A549 (cell line): Measurements from ENCODE around the gene GCC1.

Source experiments
- CBX2 ChIP-seq: fragments of 200-600 bp; sonication (generic); IDR thresholded peaks from 2 replicates; pipeline ENCODE4 v1.6.1; 2016; ENCODE audit warnings: low read depth, mild to moderate bottlenecking, borderline replicate concordance
- CHD4 ChIP-seq: fragments of 200-600 bp; sonication (generic); IDR thresholded peaks from 2 replicates; pipeline ENCODE4 v1.6.1; 2016; ENCODE audit warnings: antibody characterized with exemption, mild to moderate bottlenecking, borderline replicate concordance
- EHF ChIP-seq: fragments of 250-450 bp; sonication (Bioruptor Pico); IDR thresholded peaks from 2 replicates; pipeline ENCODE4 v1.5.0; 2020; ENCODE audit warnings: mild to moderate bottlenecking
- EP300 ChIP-seq, 2 experiments: fragments of >200 bp; sonication (Bioruptor Twin); formaldehyde crosslinking; IDR thresholded peaks; 2 replicates in 1 of 2; 3 replicates in 1 of 2; pipeline ENCODE4 v1.6.1; 2016 to 2017
- FOSL2 ChIP-seq, 2 experiments: fragments of 450-650 bp in 1 of 2; fragments of >200 bp in 1 of 2; sonication (Bioruptor Twin) in 1 of 2; formaldehyde crosslinking; IDR thresholded peaks; 2 replicates each; pipeline versions ENCODE4 v1.5.0 to v1.6.1; 2016 to 2020; ENCODE audit warnings: mild to moderate bottlenecking in 1 of 2, moderate library complexity in 1 of 2
- JUN ChIP-seq, 2 experiments: fragments of >200 bp; sonication (Bioruptor Twin); formaldehyde crosslinking; IDR thresholded peaks; 2 replicates in 1 of 2; 3 replicates in 1 of 2; pipeline ENCODE4 v1.6.1; 2016 to 2017
- MAFK ChIP-seq: fragments of 450-650 bp; IDR thresholded peaks from 2 replicates; pipeline ENCODE4 v1.6.1; 2014; ENCODE audit not compliant: partially characterized antibody
- NFE2L2 ChIP-seq: fragments of 150-350 bp; conservative IDR thresholded peaks from 2 replicates; pipeline ENCODE4 v1.6.1; 2014; ENCODE audit warnings: low read length
- POLR2A ChIP-seq: IDR thresholded peaks from 2 replicates; pipeline ENCODE4 v1.6.1; 2012; ENCODE audit warnings: mild to moderate bottlenecking, low read length
- RAD21 ChIP-seq, 2 experiments: fragments of >200 bp in 1 of 2; sonication (Bioruptor Twin) in 1 of 2; formaldehyde crosslinking in 1 of 2; IDR thresholded peaks in 1 of 2; conservative IDR thresholded peaks in 1 of 2; 2 replicates in 1 of 2; 3 replicates in 1 of 2; pipeline ENCODE4 v1.6.1; 2012 to 2018; ENCODE audit warnings: inconsistent platforms in 1 of 2
- RCOR1 ChIP-seq: fragments of 150-350 bp; IDR thresholded peaks from 2 replicates; pipeline ENCODE4 v1.6.1; 2014; ENCODE audit warnings: antibody characterized with exemption, low read length, low read depth
- TF ChIP-seq, protein P1 (sequence below): fragments of >200 bp; sonication (Bioruptor Twin); formaldehyde crosslinking; IDR thresholded peaks from 3 replicates; pipeline ENCODE4 v1.5.1; 2016
- TF ChIP-seq, protein P2 (sequence below): fragments of 450-650 bp; IDR thresholded peaks from 2 replicates; pipeline ENCODE4 v1.6.1; 2014; ENCODE audit warnings: antibody characterized with exemption
- TF ChIP-seq, protein P3 (sequence below): fragments of >200 bp; sonication (Bioruptor Twin); formaldehyde crosslinking; IDR thresholded peaks from 3 replicates; pipeline ENCODE4 v1.6.1; 2016

DNA sequence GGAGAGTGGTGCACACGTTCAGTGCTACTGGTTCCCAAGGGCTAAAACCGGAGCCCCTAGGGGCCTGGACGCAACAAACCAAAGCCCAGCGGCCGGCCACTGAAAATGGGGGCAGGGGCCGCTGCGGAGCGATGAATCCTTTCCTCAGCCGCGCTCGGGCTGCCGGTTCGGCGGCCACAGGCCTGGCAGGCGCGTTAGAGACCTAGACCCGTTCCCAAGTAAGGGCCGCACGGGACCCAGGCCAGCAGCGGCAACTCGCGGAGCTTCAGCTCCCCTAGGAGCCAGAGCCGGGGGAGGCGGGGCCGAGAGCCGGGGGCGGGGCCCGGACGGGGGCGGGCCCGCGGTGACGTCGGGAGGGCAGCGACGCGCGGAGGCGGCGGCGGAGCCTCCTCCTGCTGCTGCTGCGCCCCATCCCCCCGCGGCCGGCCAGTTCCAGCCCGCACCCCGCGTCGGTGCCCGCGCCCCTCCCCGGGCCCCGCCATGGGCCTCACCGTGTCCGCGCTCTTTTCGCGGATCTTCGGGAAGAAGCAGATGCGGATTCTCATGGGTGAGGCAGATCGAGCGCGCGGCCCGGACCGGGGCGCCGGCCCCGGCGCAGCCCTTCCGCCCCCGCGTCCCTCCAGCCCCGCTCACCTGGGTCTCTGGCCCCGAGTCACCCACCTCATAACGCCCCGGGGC is 2.8 kb upstream of the GCC1 start, which contains the start of gene ARF5:
- TF ChIP-seq, protein P1, sequence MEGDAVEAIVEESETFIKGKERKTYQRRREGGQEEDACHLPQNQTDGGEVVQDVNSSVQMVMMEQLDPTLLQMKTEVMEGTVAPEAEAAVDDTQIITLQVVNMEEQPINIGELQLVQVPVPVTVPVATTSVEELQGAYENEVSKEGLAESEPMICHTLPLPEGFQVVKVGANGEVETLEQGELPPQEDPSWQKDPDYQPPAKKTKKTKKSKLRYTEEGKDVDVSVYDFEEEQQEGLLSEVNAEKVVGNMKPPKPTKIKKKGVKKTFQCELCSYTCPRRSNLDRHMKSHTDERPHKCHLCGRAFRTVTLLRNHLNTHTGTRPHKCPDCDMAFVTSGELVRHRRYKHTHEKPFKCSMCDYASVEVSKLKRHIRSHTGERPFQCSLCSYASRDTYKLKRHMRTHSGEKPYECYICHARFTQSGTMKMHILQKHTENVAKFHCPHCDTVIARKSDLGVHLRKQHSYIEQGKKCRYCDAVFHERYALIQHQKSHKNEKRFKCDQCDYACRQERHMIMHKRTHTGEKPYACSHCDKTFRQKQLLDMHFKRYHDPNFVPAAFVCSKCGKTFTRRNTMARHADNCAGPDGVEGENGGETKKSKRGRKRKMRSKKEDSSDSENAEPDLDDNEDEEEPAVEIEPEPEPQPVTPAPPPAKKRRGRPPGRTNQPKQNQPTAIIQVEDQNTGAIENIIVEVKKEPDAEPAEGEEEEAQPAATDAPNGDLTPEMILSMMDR = no peak
- TF ChIP-seq POLR2A (peak; percentile 69), RCOR1 (no peak), RAD21 (conservative IDR thresholded peaks at IDR 0.05 in 1 of 2, IDR thresholded peaks at IDR 0.05 in 1 of 2) (no peak), MAFK (no peak), CHD4 (no peak), EHF (no peak), NFE2L2 (no peak), CBX2 (no peak), FOSL2 (IDR thresholded peaks at IDR 0.05) (no peak), FOSL2 (CRISPR knock-in tag; IDR thresholded peaks at IDR 0.05) (no peak), EP300 (IDR thresholded peaks at IDR 0.05) (no peak), JUN (IDR thresholded peaks at IDR 0.05) (peak; percentile 59 to 66; a peak in 2 of 5 replicates)
- TF ChIP-seq, protein P2, sequence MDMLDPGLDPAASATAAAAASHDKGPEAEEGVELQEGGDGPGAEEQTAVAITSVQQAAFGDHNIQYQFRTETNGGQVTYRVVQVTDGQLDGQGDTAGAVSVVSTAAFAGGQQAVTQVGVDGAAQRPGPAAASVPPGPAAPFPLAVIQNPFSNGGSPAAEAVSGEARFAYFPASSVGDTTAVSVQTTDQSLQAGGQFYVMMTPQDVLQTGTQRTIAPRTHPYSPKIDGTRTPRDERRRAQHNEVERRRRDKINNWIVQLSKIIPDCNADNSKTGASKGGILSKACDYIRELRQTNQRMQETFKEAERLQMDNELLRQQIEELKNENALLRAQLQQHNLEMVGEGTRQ = no peak
- TF ChIP-seq, protein P3, sequence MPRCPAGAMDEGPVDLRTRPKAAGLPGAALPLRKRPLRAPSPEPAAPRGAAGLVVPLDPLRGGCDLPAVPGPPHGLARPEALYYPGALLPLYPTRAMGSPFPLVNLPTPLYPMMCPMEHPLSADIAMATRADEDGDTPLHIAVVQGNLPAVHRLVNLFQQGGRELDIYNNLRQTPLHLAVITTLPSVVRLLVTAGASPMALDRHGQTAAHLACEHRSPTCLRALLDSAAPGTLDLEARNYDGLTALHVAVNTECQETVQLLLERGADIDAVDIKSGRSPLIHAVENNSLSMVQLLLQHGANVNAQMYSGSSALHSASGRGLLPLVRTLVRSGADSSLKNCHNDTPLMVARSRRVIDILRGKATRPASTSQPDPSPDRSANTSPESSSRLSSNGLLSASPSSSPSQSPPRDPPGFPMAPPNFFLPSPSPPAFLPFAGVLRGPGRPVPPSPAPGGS = 0 out of 3 replicates have a peak, but pooled peaks have one; percentile 48
